ENCODE results near the gene CDK19.
"Not testable (repeated sequence)": the region's sequence is repeated elsewhere in the genome, so short reads cannot be mapped to it uniquely, and the experiment has no call there.

Gene CDK19

DNA sequence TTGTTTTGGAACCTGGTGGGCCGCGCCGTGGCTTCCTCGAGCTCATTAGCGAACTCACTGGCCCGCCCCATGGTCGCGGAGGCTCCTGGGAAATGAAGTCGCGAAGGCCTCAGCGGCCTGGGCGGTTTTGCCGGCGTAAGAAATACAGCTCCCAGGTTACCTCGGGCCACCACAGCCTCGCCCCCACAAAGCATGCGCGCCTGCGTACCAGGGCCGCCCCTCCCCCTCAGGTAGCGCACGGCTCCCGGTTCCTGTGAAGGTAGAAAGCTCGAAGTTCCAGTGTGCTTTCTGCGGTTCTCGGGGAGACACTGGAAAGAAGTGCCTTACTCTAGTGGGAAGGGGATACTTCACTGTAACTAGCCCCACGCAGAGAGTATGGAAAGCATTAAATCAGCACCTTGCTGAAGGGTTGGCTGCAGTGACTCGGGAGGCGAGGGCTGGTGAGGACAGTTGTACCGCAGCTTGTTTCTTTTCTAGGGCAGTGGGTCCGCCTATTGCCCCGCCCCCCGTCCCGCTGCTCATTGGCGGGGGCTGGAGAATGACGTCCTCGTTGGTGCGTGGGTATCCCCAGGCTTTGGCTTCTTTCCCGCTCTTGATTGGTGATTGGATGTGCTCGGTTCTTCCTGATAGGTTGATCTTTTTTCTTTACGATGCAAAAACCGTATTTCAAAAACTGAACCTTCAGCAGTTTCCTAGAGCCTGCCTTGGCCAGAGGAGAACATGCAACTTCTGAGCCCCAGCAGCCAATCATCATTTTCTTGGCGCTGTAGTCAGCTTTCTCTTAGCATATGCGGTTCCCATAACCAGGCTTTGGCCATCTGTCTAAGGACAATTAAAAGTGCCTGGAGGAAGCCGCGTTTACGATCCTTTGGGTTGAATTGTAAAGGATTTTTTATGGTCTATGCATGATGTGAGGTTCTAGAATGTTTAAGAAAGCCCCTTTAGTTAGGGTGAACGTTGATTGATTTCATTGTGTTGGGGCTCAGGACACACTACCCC, at the start of gene CDK19:
Gene CDK19 (minus strand): TSS at position 59 of the 999 bp plus-strand sequence. CDS start 333 bp downstream, outside the sequence.
- H3K27ac ChIP-seq, result peak within 1 kb of the TSS; percentile 82
- peak; percentile 95 for DNase-seq (ENCODE audit: low read depth, low spot score)

DNA sequence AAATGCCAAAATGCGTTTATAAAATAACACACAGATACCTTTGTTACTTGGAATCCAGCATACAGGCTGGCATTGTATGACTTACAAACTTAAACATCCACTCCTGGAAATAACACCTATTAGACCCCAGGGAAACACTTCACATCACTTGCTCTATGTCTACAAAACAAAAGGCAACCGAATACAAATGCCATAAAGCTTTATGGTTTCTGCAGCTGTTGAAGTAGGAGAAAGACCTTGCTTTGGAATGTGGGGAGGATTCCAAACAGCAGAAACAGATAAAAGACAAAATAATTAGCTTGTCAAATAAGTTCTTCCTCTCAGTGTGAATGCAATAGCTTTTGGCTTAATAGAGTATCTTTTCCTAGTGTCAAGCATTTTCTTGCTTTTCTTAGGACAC, 49.6 kb upstream of the CDK19 start:
- H3K27ac ChIP-seq, result no peak overlapping the region
- no peak for DNase-seq (ENCODE audit: low read depth, low spot score)

DNA sequence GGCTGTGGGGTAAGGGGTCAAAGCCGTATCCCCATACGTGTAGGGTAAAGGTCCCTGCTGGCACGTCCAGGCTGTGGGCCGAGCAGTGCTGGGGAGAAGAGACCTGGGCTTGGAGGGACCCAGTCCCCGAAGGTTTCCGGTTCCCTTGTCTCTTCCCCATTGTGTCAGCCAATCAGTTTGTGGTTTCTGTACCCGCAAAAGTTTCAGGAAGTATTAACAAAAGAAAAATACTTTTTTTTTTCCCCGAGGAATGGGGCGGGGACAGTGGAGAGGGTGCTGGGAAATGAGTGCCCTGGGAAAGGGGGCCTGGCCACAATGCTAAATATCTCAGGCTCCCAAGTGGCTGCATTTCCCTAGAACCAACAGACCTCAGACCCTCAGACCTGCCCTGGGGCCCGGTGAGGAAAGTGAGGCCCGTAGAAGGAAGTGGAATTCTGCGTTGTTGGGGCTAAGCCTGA, 44.1 kb upstream of the CDK19 start:
- DNase-seq (ENCODE audit: low read depth, low spot score), result no peak
- no peak overlapping the region for H3K27ac ChIP-seq

DNA sequence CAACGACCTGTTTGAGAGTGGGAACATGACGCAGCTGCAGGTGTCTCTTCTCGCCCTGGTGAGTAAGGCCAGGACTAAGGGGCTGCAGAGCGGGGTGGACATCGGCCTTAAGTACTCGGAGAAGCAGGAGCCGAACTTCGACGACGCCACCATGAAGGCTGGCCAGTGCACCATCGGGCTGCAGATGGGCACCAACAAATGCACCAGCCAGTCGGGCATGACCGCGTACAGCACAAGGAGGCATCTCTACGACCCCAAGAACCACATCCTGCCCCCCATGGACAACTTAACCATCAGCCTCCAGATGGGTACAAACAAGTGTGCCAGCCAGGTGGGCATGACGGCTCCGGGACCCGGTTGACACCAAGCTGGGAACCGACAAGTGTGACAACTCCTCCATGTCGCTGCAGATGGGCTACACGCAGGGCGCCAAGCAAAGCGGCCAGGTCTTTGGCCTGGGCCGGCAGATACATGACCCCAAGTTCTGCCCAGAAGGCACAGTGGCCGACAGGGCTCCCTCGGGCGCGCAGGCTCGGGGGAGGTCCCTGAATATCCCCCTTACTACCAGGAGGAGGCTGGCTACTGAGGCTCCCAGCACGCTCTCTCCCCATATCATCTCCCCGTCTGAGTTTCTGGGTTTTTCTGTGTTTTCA, 43.4 kb upstream of the CDK19 start:
- DNase-seq (ENCODE audit: low read depth, low spot score), result no peak
- no peak overlapping the region for H3K27ac ChIP-seq

DNA sequence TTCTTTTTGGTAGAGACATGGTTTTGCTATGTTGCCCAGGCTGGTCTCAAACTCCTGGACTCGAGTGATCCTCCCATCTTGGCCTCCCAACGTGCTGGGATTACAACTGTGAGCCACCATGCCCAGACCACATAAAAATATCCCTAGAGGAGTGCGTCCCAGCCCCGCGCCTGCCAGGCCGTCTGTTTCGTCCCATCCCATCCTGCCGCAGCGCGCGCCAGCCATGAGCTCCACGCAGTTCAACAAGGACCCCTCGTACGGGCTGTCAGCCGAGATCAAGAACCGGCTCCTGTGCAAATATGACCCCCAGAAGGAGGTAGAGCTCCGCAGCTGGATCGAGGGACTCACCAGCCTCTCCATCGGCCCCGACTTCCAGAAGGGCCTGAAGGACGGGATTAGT, 42.7 kb upstream of the CDK19 start:
- H3K27ac ChIP-seq, result no peak overlapping the region
- DNase-seq (ENCODE audit: low read depth, low spot score), result no peak

DNA sequence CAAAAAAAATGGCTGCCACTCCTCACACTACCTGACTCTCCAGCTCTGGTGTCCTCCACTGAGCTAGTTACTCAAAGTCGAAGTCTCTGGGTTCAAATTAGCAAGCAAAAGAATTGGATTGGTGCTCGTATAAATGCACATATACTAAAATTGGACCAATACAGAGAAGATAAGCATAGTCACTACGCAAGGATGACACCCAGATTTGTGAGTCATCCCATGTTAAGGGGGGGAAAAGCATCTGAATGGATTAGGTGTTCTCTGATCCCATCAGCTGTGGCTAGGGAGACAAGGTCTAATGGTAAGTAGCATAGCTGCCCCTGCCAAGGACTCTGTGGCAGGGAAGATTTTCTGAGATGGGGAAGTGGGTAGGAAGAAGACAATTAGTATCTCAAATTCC, 41.0 kb upstream of the CDK19 start:
- no peak for DNase-seq (ENCODE audit: low read depth, low spot score)

DNA sequence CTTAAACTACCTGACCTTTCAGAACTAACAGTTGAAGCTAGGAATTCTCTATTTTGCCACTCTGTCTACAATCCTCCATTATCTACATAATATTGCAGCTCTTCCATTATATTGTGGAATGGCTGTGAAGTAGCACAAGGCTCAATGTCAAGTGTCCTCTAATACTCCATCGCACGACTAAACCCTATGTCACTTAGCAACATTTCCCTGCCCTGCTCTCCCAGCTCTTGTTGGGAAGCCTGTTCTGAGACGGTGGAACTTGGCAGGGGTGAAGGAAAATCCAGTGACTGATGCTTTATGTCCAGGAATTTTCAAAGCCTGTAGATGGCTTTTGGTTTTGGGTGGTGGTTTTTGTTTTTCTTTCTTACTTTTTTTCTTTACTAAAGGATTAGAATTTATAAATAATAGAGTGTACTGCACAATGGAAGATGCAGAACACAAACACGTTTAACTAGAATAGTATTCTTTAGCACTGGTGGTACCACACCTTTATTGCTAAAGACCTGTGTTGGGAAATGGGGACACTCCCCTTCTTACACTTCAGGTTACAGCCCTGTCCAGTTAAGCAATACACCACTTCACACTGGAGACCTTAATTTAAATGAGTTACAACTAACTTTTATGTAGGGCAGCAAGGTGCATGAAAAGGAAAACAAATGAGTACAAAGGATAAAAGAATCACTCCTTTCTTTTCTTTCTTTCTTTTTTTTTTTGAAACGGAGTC, 38.6 kb upstream of the CDK19 start:
- peak; percentile 31 for DNase-seq (ENCODE audit: low read depth, low spot score)
- H3K27ac ChIP-seq, result peak overlapping the region; percentile 3

More for the DNA sequence above, 41.0 kb upstream of the CDK19 start:
- no peak overlapping the region for H3K27ac ChIP-seq

DNA sequence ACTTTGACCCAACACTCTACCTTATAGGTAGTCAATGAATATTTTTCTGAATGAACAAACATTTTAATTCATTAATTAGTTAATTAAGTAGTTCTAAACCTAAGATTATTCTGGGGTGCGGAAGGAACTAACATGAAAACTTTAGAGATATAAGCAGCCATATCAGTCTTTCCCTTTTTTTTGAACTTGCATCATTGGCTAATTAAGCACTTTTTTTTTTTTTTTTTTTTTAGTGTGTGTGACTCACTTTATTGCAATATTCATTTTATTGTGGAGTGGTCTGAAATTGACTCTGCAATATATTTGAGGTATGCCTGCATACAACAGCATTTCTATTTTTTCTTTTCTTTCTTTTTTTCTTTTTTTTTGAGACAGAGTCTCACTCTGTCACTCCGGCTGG, 37.5 kb upstream of the CDK19 start:
- H3K27ac ChIP-seq, result no peak overlapping the region
- no peak for DNase-seq (ENCODE audit: low read depth, low spot score)

DNA sequence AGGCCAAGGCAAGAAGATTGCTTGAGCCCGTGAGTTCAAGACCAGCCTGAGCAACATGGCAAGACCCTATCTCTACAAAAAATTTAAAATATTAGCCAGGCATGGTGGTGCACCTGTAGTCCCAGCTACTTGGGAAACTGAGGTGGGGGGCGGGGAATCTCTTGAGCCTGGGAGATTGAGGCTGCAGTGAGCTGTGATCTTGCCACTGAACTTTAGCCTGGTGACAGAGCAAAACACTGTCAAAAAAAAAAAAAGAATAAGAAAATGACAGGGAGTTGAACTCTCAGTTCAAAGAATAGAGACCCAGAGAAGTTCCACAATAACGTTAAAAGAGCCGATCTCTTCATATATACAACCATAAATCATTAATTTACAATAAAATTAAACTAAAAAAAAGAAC, 34.5 kb upstream of the CDK19 start:
- H3K27ac ChIP-seq, result no peak overlapping the region
- no peak for DNase-seq (ENCODE audit: low read depth, low spot score)

DNA sequence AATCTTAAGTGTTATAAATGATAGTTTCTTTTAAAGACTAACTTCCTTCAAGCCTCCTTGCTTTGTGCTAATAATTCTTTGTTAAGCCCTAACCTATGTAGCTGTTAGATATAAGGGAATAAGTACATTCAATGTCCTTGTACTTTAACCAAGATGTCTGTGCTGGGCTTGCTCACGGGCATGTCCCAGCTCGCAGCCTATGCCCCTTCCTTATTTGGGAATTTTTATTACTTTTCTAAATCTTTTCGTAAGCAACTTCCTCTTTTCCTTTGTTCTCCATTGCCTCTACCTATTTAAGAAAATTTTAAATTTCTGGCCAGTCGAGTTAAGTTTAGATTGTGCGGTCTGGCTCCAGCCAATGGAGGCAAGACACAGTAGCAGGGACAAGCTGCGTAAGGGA, 26.0 kb upstream of the CDK19 start:
- no peak for DNase-seq (ENCODE audit: low read depth, low spot score)

DNA sequence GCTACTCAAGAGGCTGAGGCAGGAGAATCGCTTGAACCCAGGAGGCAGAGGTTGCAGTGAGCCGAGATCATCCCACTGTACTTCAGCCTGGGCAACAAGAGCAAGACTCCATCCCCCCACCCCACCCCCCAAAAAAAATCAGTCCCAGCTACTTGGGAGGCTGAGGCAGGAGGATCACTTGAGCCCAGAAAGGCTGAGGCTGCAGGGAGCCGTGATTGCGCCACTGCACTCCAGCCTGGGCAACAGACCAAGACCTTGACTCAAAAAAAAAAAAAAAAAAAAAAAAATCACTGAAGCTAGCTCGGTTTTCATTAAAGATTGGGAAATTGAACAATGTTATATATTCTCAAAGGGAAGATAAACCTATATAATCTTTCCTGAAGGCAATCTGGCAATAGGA, 20.5 kb upstream of the CDK19 start:
- not testable (repeated sequence) for H3K27ac ChIP-seq; DNase-seq (ENCODE audit: low read depth, low spot score)

More for the DNA sequence above, 26.0 kb upstream of the CDK19 start:
- H3K27ac ChIP-seq, result no peak overlapping the region

DNA sequence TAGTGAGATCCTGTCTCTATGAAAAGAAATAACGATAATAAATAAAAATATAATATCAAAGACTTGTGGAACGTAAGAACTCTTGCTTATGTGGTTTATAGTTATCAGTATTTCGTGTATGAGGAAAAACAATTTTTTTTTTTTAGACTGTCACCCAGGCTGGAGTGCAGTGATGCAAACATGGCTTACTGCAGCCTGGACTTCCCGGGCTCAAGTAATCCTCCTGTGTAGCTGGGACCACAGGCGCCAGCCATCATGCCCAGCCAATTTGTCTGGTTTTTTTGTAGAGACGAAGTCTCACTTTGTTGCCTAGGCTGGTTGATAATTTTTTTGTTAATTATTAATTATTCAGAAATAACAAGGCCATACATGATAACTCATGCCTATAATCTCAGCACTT, 18.6 kb upstream of the CDK19 start:
- no peak overlapping the region for H3K27ac ChIP-seq
- DNase-seq (ENCODE audit: low read depth, low spot score), result no peak

DNA sequence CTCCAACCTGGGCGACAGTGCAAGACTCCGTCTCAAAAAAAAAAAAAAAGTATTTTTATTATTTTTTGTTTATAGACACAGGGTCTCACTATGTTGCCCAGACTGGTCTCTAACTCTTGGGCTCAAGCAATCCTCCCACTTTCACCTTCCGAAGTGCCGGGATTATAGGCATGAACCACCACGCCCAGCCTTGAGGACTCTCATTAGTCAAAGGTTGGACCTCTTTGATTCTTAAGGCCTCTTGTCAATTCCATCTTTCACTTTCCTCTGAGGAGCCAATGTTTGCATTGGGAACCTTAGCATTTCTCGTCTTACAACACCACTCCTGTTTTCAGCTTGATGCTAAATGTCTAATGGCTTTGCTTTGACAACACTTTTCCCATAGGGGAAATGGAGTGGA, 16.1 kb upstream of the CDK19 start:
- DNase-seq (ENCODE audit: low read depth, low spot score), result no peak
- H3K27ac ChIP-seq, result no peak overlapping the region

DNA sequence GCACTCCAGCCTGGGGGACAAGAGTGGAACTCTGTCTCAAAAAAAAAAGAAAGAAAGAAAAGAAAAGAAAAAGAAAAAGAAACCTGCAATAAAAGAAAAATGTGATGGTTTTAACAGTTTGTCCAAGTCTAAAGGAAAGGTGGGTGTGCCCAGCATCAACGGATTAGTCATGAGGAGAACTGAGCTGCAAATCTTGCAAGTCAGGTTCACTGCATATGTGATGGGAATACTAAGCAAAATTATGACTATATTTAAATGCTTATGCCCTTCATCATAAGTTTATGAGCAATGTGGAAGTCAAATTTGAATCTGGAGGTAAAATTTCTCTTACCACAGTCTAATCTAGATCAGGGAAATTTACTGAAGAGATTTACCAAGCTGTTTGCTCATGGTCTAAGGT, 13.1 kb upstream of the CDK19 start:
- peak overlapping the region; percentile 41 for H3K27ac ChIP-seq
- DNase-seq (ENCODE audit: low read depth, low spot score), result peak; percentile 69

DNA sequence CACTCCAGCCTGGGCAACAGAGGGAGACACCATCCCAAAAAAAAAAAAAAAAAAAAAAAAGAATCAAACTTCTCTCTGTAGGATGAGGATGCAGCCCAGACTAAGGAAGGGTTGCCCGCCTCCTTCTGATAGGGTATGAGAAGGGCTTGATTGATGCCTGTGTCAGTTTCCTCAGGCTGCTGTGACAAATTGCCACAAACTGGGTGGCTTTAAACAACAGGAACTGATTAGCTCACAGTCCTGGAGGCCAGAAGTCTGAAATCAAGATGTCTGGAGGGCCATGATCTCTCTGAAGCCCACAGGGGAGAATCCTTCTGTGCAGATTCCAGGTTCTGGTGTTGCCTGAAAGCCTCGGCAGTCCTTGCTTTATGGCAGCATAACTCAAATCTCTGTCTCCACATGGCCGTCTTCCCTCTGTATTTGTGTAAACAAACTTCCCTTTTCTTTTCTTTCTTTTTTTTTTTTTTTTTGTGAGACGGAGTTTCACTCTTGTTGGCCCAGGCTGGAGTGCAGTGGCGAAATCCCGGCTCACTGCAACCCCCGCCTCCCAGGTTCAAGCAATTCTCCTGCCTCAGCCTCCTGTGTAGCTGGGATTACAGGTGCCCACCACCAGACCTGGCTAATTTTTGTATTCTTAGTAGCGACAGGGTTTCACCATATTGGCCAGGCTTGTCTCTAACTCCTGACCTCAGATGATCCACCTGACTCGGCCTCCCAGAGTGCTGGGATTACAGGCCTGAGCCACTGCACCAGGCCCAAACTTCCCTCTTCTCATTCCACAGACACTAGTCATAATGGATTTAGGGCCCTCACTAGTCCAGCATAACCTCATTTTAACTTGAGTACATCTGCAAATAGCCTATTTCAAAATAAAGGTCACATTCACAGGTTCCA, 11.2 kb upstream of the CDK19 start:
- H3K27ac ChIP-seq, result peak overlapping the region; percentile 43
- DNase-seq (ENCODE audit: low read depth, low spot score), result no peak

DNA sequence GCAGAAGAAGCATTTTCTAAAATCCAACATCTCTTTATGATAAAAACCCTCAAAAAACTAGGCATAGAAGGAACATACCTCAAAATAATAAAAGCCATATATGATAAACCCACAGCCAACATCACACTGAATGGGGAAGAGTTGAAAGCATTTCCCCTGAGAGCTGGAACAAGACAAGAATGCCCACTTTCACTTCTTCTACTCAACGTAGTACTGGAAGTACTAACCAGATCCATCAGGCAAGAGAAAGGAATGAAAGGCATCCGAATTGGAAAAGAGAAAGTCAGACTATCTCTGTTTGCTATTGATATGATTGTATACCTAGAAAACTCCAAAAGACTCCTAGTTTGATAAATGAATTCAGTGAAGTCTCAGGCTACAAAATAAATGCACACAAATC, 7.9 kb upstream of the CDK19 start:
- no peak for DNase-seq (ENCODE audit: low read depth, low spot score)
- no peak overlapping the region for H3K27ac ChIP-seq

DNA sequence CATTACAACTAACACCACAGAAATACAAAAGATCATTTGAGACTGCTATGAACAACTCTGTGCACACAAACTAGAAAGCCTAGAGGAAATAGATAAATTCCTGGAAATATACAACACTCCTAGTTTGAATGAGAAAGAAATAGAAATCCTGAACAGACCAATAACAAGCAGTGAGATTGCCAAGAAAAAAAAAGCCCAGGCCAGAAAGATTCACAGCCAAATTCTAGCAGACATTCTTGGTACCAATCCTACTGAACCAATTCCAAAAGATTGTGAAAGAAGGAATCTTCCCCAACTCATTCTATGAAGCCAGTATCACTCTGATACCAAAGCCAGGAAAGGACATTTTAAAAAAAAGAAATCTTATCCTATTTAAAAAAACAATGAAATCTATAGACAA, 7.0 kb upstream of the CDK19 start:
- no peak for DNase-seq (ENCODE audit: low read depth, low spot score)
- H3K27ac ChIP-seq, result no peak overlapping the region

DNA sequence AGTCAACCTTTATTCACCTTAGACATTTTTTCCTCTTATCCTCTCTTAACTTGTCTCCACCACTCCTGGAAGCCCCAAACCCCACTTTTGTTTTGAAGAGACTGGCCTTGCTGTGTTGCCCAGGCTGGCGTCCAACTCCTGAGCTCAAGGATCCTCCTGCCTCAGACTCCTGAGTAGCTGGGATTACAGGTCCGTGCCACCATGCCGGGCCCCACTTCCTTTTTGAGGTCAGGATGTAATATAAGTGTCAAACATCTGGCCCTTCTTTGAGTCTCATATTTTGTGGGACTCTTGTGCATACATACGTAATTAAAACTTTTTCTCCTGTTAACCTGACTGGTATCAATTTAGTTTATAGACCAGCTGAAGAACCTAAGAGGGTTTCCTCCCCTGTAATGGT, 1.4 kb upstream of the CDK19 start:
- H3K27ac ChIP-seq, result no peak overlapping the region
- DNase-seq (ENCODE audit: low read depth, low spot score), result no peak

DNA sequence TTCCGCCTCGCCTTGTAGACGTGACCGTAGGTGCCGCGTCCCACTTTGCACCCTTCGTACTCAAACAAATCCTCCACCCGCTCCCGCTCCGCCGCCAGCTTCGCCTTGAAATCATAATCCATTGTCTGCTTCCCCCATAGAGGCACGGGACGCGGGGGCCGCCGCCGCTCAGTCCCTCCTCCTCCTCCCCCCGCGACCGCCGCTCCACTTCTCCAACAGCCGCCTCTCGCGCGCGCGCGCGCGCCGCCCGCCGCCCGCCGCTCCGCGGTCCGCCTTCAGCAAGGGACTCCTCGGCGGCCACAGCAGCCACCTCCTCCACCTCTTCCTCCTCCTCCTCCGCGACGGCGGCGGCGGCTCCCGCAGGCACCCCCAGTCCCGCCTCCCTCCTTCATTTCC, 256 bp downstream of the CDK19 start:
- DNase-seq (ENCODE audit: low read depth, low spot score), result no peak
- H3K27ac ChIP-seq, result peak overlapping the region; percentile 82
